Neuronal stem cell (in vitro differentiated cells): ENCODE results near the gene MLLT3.
A peak's percentile ranks its signal among the peaks of the same experiment; 100 is the strongest.

Experiments
- DNase-seq: peaks from one replicate; pipeline ENCODE4 v3.0.0-alpha.2; 2013; ENCODE audit warnings: low spot score
- H2AFZ ChIP-seq: one replicate; pipeline ENCODE4 v1.6.1; 2013; ENCODE audit warnings: mild to moderate bottlenecking, low read length, inconsistent platforms
- H2AK5ac ChIP-seq: 2 replicates; pipeline ENCODE4 v1.6.1; 2013; ENCODE audit warnings: low read depth, mild to moderate bottlenecking, inconsistent platforms, low read length, moderate library complexity, mixed read lengths
- H2BK120ac ChIP-seq: 2 replicates; pipeline ENCODE4 v1.6.1; 2013; ENCODE audit warnings: low read depth, mild to moderate bottlenecking, inconsistent platforms, low read length, moderate library complexity, mixed read lengths
- H2BK12ac ChIP-seq: one replicate; pipeline ENCODE4 v1.6.1; 2013; ENCODE audit warnings: low read length, inconsistent platforms
- H2BK15ac ChIP-seq: 2 replicates; pipeline ENCODE4 v1.6.1; 2013; ENCODE audit warnings: mild to moderate bottlenecking, low read length, inconsistent platforms, mixed read lengths
- H2BK5ac ChIP-seq: one replicate; pipeline ENCODE4 v1.6.1; 2013; ENCODE audit warnings: inconsistent platforms, mild to moderate bottlenecking, low read length, moderate library complexity
- H3K14ac ChIP-seq: one replicate; pipeline ENCODE4 v1.6.1; 2013; ENCODE audit warnings: low read length, inconsistent platforms
- H3K18ac ChIP-seq: 2 replicates; pipeline ENCODE4 v1.6.1; 2013; ENCODE audit warnings: low read length, inconsistent platforms
- H3K23ac ChIP-seq: 2 replicates; pipeline ENCODE4 v1.6.1; 2013; ENCODE audit warnings: low read depth, mild to moderate bottlenecking, mixed read lengths, low read length, inconsistent platforms; ENCODE audit not compliant: poor library complexity
- H3K27ac ChIP-seq: replicated peaks from 3 replicates; pipeline ENCODE4 v1.5.1; 2013; ENCODE audit warnings: low read length, inconsistent platforms
- H3K27me3 ChIP-seq, 3 experiments: 2 replicates each; pipeline ENCODE4 v1.6.1; 2013; ENCODE audit warnings: low read length in 3 of 3, mild to moderate bottlenecking in 2 of 3, inconsistent platforms in 1 of 3, low read depth in 1 of 3, mixed read lengths in 1 of 3, moderate library complexity in 1 of 3; ENCODE audit not compliant: control insufficient read depth in 3 of 3, insufficient read depth in 3 of 3
- H3K36me3 ChIP-seq, 2 donors: replicated peaks in 1 of 2; 2 replicates each; pipeline ENCODE4 v1.6.1; 2013; ENCODE audit warnings: low read length in 2 of 2; ENCODE audit not compliant: control insufficient read depth in 2 of 2, insufficient read depth in 2 of 2
- H3K4ac ChIP-seq: 2 replicates; pipeline ENCODE4 v1.6.1; 2013; ENCODE audit warnings: inconsistent platforms, mild to moderate bottlenecking, low read length, moderate library complexity
- H3K4me1 ChIP-seq, 2 donors: 1 replicate in 1 of 2; 2 replicates in 1 of 2; pipeline ENCODE4 v1.6.1; 2013; ENCODE audit warnings: low read length in 2 of 2, low read depth in 1 of 2; ENCODE audit not compliant: control insufficient read depth in 2 of 2, insufficient read depth in 1 of 2
- H3K4me2 ChIP-seq: one replicate; pipeline ENCODE4 v1.6.1; 2013; ENCODE audit warnings: mild to moderate bottlenecking, low read length, inconsistent platforms; ENCODE audit not compliant: insufficient read depth, poor library complexity, severe bottlenecking
- H3K4me3 ChIP-seq, 2 donors: 2 replicates each; pipeline ENCODE4 v1.5.1; 2013; ENCODE audit warnings: low read length in 2 of 2, mild to moderate bottlenecking in 2 of 2, inconsistent platforms in 1 of 2, moderate library complexity in 1 of 2
- H3K79me1 ChIP-seq: one replicate; pipeline ENCODE4 v1.6.1; 2013; ENCODE audit warnings: low read depth, mild to moderate bottlenecking, inconsistent platforms, low read length, moderate library complexity
- H3K9ac ChIP-seq: one replicate; pipeline ENCODE4 v1.6.1; 2013; ENCODE audit warnings: mild to moderate bottlenecking, low read depth, low read length, inconsistent platforms; ENCODE audit not compliant: poor library complexity
- H3K9me3 ChIP-seq, 2 donors: replicated peaks in 1 of 2; 2 replicates each; pipeline versions ENCODE3 to v1.6.1; 2013; ENCODE audit warnings: low read length in 2 of 2, mild to moderate bottlenecking in 2 of 2, inconsistent platforms in 1 of 2, low read depth in 1 of 2, mixed read lengths in 1 of 2, moderate library complexity in 1 of 2; ENCODE audit not compliant: control insufficient read depth in 2 of 2, insufficient read depth in 1 of 2
- H4K8ac ChIP-seq: one replicate; pipeline ENCODE4 v1.6.1; 2013; ENCODE audit warnings: low read depth, mild to moderate bottlenecking, inconsistent platforms, low read length, moderate library complexity
- H4K91ac ChIP-seq: one replicate; pipeline ENCODE4 v1.6.1; 2013; ENCODE audit warnings: low read length, low read depth, mild to moderate bottlenecking, inconsistent platforms; ENCODE audit not compliant: poor library complexity
- WGBS, 2 donors: extraction: QIAGEN DNeasy Blood & Tissue Kit; methylation state at CpG; one replicate each; pipeline ENCODE4 v1.1.7; 2013; ENCODE audit warnings: missing lambda C conversion rate in 2 of 2, mixed read lengths in 1 of 2; ENCODE audit not compliant: insufficient read length in 2 of 2, insufficient replicate concordance in 1 of 2; ENCODE audit errors: extremely low coverage in 2 of 2; 5-methylcytosine and 5-hydroxymethylcytosine counted together

The MLLT3 gene

GRCh38 chr9:20604562-20604961 is 17.7 kb downstream of the MLLT3 start:
- no peak overlapping the region for H2BK12ac ChIP-seq
- no peak overlapping the region for H3K14ac ChIP-seq
- H3K4me1 ChIP-seq, result peaks cover 3 to 5% of the 10 kb centered on the region in 2 donors
- WGBS, 2 donors, result no CpG with 5 or more reads among the region's 5 CpGs
- no peak overlapping the region for H2BK120ac ChIP-seq
- H3K4ac ChIP-seq, result no peak overlapping the region
- no peak overlapping the region for H3K4me2 ChIP-seq
- H3K27me3 ChIP-seq, result no peaks in the 10 kb centered on the region
- no peak overlapping the region for H3K9ac ChIP-seq
- no peak overlapping the region for H3K27ac ChIP-seq
- no peak overlapping the region for H4K8ac ChIP-seq
- H4K91ac ChIP-seq, result no peak overlapping the region
- no peak overlapping the region for H2BK15ac ChIP-seq
- no peak overlapping the region for H2BK5ac ChIP-seq
- no peaks in the 10 kb centered on the region for H3K9me3 ChIP-seq
- DNase-seq, result no peak
- no peaks in the 10 kb centered on the region for H3K36me3 ChIP-seq
- no peak overlapping the region for H3K23ac ChIP-seq
- no peak overlapping the region for H3K4me3 ChIP-seq
- no peaks in the 10 kb centered on the region for H3K79me1 ChIP-seq
- H2AK5ac ChIP-seq, result no peak overlapping the region
- no peak overlapping the region for H3K18ac ChIP-seq
- H2AFZ ChIP-seq, result no peak overlapping the region

GRCh38 chr9:20603524-20604268 is 18.6 kb downstream of the MLLT3 start:
- DNase-seq, result peak; percentile 27
- Histone ChIP-seq H3K4ac (no peak overlapping the region), H3K23ac (no peak overlapping the region), H3K4me3 (no peak overlapping the region), H3K14ac (no peak overlapping the region), H2BK12ac (no peak overlapping the region), H2BK120ac (no peak overlapping the region), H3K79me1 (no peaks in the 10 kb centered on the region), H4K8ac (no peak overlapping the region), H2AFZ (no peak overlapping the region), H2AK5ac (no peak overlapping the region), H3K27ac (no peak overlapping the region), H4K91ac (no peak overlapping the region), H3K4me2 (no peak overlapping the region), H3K4me1 (peaks cover 3 to 5% of the 10 kb centered on the region in 2 donors), H3K27me3 (no peaks in the 10 kb centered on the region), H3K9me3 (no peaks in the 10 kb centered on the region), H2BK15ac (no peak overlapping the region), H2BK5ac (no peak overlapping the region), H3K9ac (no peak overlapping the region), H3K18ac (no peak overlapping the region), H3K36me3 (no peaks in the 10 kb centered on the region)
- WGBS, 2 donors, result no CpG with 5 or more reads among the region's 5 CpGs

GRCh38 chr9:20601292-20601691 is 21.0 kb downstream of the MLLT3 start:
- H2AFZ ChIP-seq, result no peak overlapping the region
- no peak overlapping the region for H2AK5ac ChIP-seq
- H4K8ac ChIP-seq, result no peak overlapping the region
- no peak overlapping the region for H3K9ac ChIP-seq
- peaks cover 3% of the 10 kb centered on the region in 2 donors for H3K4me1 ChIP-seq
- no peak overlapping the region for H2BK5ac ChIP-seq
- H3K23ac ChIP-seq, result no peak overlapping the region
- H3K4me2 ChIP-seq, result no peak overlapping the region
- DNase-seq, result no peak
- no peak overlapping the region for H3K14ac ChIP-seq
- H3K4ac ChIP-seq, result no peak overlapping the region
- no peak overlapping the region for H2BK15ac ChIP-seq
- no peak overlapping the region for H3K4me3 ChIP-seq
- H2BK120ac ChIP-seq, result no peak overlapping the region
- no CpG with 5 or more reads among the region's 1 CpG for WGBS, 2 donors
- H3K27ac ChIP-seq, result no peak overlapping the region
- no peak overlapping the region for H2BK12ac ChIP-seq
- no peak overlapping the region for H3K18ac ChIP-seq
- H4K91ac ChIP-seq, result no peak overlapping the region
- no peaks in the 10 kb centered on the region for H3K9me3 ChIP-seq
- no peaks in the 10 kb centered on the region for H3K27me3 ChIP-seq
- H3K36me3 ChIP-seq, result no peaks in the 10 kb centered on the region
- H3K79me1 ChIP-seq, result no peaks in the 10 kb centered on the region

GRCh38 chr9:20599195-20599594 is 23.1 kb downstream of the MLLT3 start:
- no peaks in the 10 kb centered on the region for H3K79me1 ChIP-seq

More at GRCh38 chr9:20599195-20599594, 23.1 kb downstream of the MLLT3 start:
- H3K36me3 ChIP-seq, result no peaks in the 10 kb centered on the region
- no peak overlapping the region for H3K4me3 ChIP-seq
- H3K9me3 ChIP-seq, result no peaks in the 10 kb centered on the region
- H3K23ac ChIP-seq, result no peak overlapping the region
- no peak overlapping the region for H2AFZ ChIP-seq
- H3K4me2 ChIP-seq, result no peak overlapping the region
- H4K8ac ChIP-seq, result no peak overlapping the region
- H3K9ac ChIP-seq, result no peak overlapping the region
- no CpG with 5 or more reads among the region's 3 CpGs for WGBS, 2 donors
- H4K91ac ChIP-seq, result no peak overlapping the region
- no peak overlapping the region for H2BK15ac ChIP-seq
- no peak overlapping the region for H3K18ac ChIP-seq
- peaks cover 3 to 6% of the 10 kb centered on the region in 2 donors for H3K4me1 ChIP-seq
- no peak for DNase-seq
- no peak overlapping the region for H3K27ac ChIP-seq
- H2AK5ac ChIP-seq, result no peak overlapping the region
- H2BK5ac ChIP-seq, result no peak overlapping the region
- H3K27me3 ChIP-seq, result no peaks in the 10 kb centered on the region
- no peak overlapping the region for H2BK120ac ChIP-seq
- H3K4ac ChIP-seq, result no peak overlapping the region
- no peak overlapping the region for H2BK12ac ChIP-seq
- H3K14ac ChIP-seq, result no peak overlapping the region
